Daoy (cell line): ENCODE results near the gene GPC3. TPM values are rescaled to one million over a fixed set of nuclear protein-coding genes. Genes with fewer than 3 reads are reported as not detected.

Experiments
- DNase-seq: peaks from one replicate; pipeline ENCODE4 v3.0.0-alpha.2; 2015; ENCODE audit warnings: low read depth
- total RNA-seq: library from RNA; depleted of rRNA; stranded (reverse); fragments of >200 nt; shearing (Covaris generic); gene quantifications from 2 replicates; pipeline ENCODE4 v1.2.3, GENCODE V29; 2014

The GPC3 gene
- total RNA-seq, 1 experiment from 2014 or later, result 0.34 TPM

DNA sequence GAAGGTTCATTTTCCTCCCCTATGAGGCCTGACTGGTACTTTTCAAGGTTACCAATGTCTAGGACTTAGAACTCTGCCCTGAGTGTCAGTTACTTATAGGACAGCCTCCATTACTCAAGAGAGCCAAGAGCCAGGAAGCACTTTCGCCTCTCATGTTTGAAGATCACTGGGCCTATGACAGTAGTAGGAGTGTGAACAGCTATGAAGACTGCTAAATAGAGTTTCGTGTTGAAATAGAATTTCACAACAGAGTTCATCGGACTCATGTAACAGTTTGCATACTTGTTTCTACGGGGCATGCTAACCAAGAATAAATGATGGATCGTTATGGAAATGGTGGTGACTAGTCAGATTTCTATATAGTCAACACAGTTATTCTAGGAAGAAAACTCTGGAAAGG lies 472.3 kb downstream of the GPC3 start:
- DNase-seq, result no peak

GRCh38 chrX:133511041-133511440 lies 474.4 kb downstream of the GPC3 start:
- DNase-seq, result no peak

- no peak for DNase-seq
Measured at GRCh38 chrX:133497356-133497755, 488.0 kb downstream of the GPC3 start.

DNA sequence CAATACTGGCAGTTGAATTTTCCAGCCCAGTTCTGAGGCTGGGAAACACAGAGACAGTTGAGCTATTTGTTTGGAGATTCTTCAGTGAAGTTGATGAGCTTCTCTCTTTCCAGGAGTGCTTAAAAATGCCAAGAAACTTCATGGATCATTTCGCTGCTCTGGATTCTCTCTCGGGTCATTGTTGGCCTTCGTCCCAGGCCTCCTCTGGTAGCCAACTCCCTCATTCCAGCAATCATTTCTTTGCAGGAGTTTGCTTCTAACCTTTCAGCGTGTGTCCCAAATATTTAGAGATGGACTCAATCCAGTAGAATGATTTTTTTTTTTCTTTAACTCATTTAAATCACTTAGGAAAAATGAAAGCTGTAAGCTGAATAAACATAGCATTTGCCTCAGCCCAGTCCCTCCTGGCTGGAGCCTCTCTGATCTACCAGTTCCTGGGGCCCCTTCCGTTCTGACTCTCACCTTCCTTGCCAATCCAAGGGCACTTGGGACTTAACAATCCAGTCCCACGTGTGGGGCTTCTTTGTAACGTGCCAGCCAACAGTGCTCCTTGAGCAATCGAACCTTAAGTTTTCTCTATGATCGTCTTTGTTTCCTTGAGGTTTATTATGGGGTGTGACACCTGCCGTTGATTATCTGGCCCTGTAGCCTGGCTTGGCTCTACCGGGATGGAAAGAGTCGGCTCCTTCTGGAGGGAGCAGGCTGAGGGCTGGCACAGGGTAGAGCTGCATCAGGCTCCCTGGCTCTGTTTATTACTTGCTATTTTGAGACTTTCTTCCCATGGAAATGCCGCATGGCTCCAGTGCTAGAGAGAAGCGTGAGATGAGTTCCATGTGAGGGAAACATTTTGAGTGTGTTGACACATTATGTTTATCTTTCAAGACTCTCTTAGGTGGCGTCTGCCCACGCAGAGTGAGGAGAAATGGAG lies 489.7 kb downstream of the GPC3 start:
- peak; percentile 11 for DNase-seq

DNA sequence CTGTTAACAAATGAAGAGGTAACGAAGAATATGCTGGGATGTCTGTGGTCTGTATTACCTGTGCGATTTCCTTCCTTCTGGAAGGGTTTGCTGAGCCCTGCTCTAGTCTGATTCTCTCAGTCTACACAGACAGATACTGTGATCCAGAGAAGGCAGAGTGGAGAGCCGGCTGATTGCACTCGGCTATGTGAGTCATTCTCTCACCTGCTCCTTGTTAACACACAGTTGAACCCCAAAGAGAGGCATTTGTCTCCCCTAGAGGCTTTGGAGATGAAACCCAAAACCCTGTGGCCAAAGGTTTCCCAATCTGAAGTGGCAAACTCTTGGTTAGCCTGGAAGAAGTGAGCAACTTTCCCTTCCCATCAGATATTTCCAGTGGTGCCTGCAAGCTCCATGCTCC lies 492.0 kb downstream of the GPC3 start:
- peak; percentile 3 for DNase-seq

- DNase-seq, result no peak
Measured at GRCh38 chrX:133490955-133491354, 494.4 kb downstream of the GPC3 start.
